Smooth muscle cell (in vitro differentiated cells): ENCODE data around the gene MCM9. TPM values are rescaled to one million over a fixed set of nuclear protein-coding genes. Genes with fewer than 3 reads are reported as not detected.

ENCODE experiments used
- DNase-seq: peaks from one replicate; lab custom pipeline; 2025; ENCODE audit not compliant: unreplicated experiment; lab: John Stamatoyannopoulos, UW
- H2AFZ ChIP-seq: fragments of 200-600 bp; sonication (generic); 2 replicates; pipeline ENCODE4 v1.6.0; 2016; ENCODE audit warnings: antibody characterized with exemption, low read depth, mild to moderate bottlenecking
- H3F3A ChIP-seq: fragments of 200-600 bp; sonication (generic); 2 replicates; pipeline ENCODE4 v1.6.0; 2017; ENCODE audit warnings: antibody characterized with exemption, low read depth
- H3K27ac ChIP-seq: fragments of 200-600 bp; sonication (generic); 2 replicates; pipeline ENCODE4 v1.5.1; 2016; ENCODE audit warnings: low read depth, mild to moderate bottlenecking
- H3K27me3 ChIP-seq: fragments of 200-600 bp; sonication (generic); 2 replicates; pipeline ENCODE4 v1.6.1; 2016; ENCODE audit warnings: low read depth, mild to moderate bottlenecking
- H3K36me3 ChIP-seq: fragments of 200-600 bp; sonication (generic); 2 replicates; pipeline ENCODE4 v1.5.1; 2016; ENCODE audit warnings: low read depth
- H3K4me1 ChIP-seq: fragments of 200-600 bp; sonication (generic); 2 replicates; pipeline ENCODE4 v1.5.1; 2016; ENCODE audit warnings: low read depth
- H3K4me2 ChIP-seq: fragments of 200-600 bp; sonication (generic); 2 replicates; pipeline ENCODE4 v1.6.0; 2016; ENCODE audit warnings: mild to moderate bottlenecking
- H3K4me3 ChIP-seq: fragments of 200-600 bp; sonication (generic); 2 replicates; pipeline ENCODE4 v1.5.1; 2016; ENCODE audit warnings: mild to moderate bottlenecking
- H3K79me2 ChIP-seq: fragments of 200-600 bp; sonication (generic); 2 replicates; pipeline ENCODE4 v1.6.0; 2016; ENCODE audit warnings: low read depth, mild to moderate bottlenecking
- H3K9ac ChIP-seq: fragments of 200-600 bp; sonication (generic); 2 replicates; pipeline ENCODE4 v1.6.0; 2016; ENCODE audit warnings: low read depth
- H3K9me3 ChIP-seq: fragments of 200-600 bp; sonication (generic); replicated peaks from 2 replicates; pipeline ENCODE4 v1.5.1; 2016; ENCODE audit warnings: low read depth
- H4K20me1 ChIP-seq: fragments of 200-600 bp; sonication (generic); 2 replicates; pipeline ENCODE4 v1.6.0; 2016; ENCODE audit warnings: low read depth
- WGBS: methylation state at CpG from one replicate; pipeline ENCODE4 v1.1.7; 2016; ENCODE audit warnings: low lambda C conversion rate; 5-methylcytosine and 5-hydroxymethylcytosine counted together
- polyA plus RNA-seq: library from polyadenylated mRNA; unstranded; fragments of >200 nt; fragmentation: Nextera tagmentation; extraction: Ambion mirVana; gene quantifications from 2 replicates; pipeline ENCODE4 v1.2.1, GENCODE V29; 2016
- total RNA-seq: library from RNA; depleted of rRNA; stranded (reverse); fragments of >200 nt; gene quantifications from 2 replicates; pipeline ENCODE4 v1.2.3, GENCODE V29; 2014
- TF ChIP-seq, protein P1 (sequence below): fragments of 200-600 bp; sonication (generic); IDR thresholded peaks from 2 replicates; pipeline ENCODE4 v1.5.1; 2017; ENCODE audit warnings: borderline replicate concordance, mild to moderate bottlenecking, antibody characterized with exemption; ENCODE audit not compliant: insufficient read depth, poor library complexity, severe bottlenecking

The MCM9 gene
- total and polyA plus RNA-seq, 2 experiments from 2014 or later = 3.8 to 7.8 TPM

DNA sequence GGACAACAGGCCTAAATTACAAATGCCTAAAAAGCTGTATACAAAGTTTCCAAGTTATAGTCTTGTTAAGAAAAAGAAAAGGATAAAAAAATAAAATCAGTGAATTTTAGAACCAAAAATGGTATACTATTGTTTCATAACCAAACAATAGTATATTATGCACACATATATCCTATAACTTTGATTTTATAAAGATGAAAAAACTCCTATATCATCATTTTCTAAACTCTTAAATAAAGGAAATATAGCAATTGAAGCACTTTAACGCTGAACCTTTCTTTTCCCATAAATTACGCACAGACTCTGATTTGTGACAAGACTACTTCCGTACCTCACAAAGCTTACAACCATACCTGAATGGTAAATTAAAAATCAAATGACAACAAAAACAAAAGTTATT is 35.9 kb upstream of the MCM9 start:
- WGBS = 98% methylated on average over 3 of the region's 3 CpGs
- no peak overlapping the region for H3K27ac ChIP-seq
- TF ChIP-seq, protein P1, sequence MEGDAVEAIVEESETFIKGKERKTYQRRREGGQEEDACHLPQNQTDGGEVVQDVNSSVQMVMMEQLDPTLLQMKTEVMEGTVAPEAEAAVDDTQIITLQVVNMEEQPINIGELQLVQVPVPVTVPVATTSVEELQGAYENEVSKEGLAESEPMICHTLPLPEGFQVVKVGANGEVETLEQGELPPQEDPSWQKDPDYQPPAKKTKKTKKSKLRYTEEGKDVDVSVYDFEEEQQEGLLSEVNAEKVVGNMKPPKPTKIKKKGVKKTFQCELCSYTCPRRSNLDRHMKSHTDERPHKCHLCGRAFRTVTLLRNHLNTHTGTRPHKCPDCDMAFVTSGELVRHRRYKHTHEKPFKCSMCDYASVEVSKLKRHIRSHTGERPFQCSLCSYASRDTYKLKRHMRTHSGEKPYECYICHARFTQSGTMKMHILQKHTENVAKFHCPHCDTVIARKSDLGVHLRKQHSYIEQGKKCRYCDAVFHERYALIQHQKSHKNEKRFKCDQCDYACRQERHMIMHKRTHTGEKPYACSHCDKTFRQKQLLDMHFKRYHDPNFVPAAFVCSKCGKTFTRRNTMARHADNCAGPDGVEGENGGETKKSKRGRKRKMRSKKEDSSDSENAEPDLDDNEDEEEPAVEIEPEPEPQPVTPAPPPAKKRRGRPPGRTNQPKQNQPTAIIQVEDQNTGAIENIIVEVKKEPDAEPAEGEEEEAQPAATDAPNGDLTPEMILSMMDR = no peak
- no peak for DNase-seq
- H3K9ac ChIP-seq = no peak overlapping the region
- H3K4me2 ChIP-seq = no peak overlapping the region
- H3K36me3 ChIP-seq = no peaks in the 10 kb centered on the region
- no peak overlapping the region for H3K4me3 ChIP-seq
- H3K9me3 ChIP-seq = no peaks in the 10 kb centered on the region
- no peak overlapping the region for H2AFZ ChIP-seq
- no peaks in the 10 kb centered on the region for H3K79me2 ChIP-seq
- H3K27me3 ChIP-seq = no peaks in the 10 kb centered on the region
- no peaks in the 10 kb centered on the region for H3F3A ChIP-seq
- no peaks in the 10 kb centered on the region for H3K4me1 ChIP-seq
- H4K20me1 ChIP-seq = no peaks in the 10 kb centered on the region

- 48% methylated on average over 2 of the region's 2 CpGs for WGBS
- no peak for DNase-seq
- H2AFZ ChIP-seq = no peak overlapping the region
Observed at GRCh38 chr6:118968416-118968815, 33.5 kb upstream of the MCM9 start.

GRCh38 chr6:118967239-118967638 is 32.3 kb upstream of the MCM9 start:
- TF ChIP-seq, protein P1 = no peak
- H3K4me2 ChIP-seq = no peak overlapping the region
- H2AFZ ChIP-seq = no peak overlapping the region
- no peaks in the 10 kb centered on the region for H3K4me1 ChIP-seq
- H3K4me3 ChIP-seq = no peak overlapping the region
- H3K27me3 ChIP-seq = no peaks in the 10 kb centered on the region
- no peaks in the 10 kb centered on the region for H3K36me3 ChIP-seq
- no peaks in the 10 kb centered on the region for H4K20me1 ChIP-seq
- no peaks in the 10 kb centered on the region for H3K79me2 ChIP-seq
- H3K9ac ChIP-seq = no peak overlapping the region
- H3F3A ChIP-seq = no peaks in the 10 kb centered on the region
- no peak overlapping the region for H3K27ac ChIP-seq
- H3K9me3 ChIP-seq = no peaks in the 10 kb centered on the region
- no peak for DNase-seq
- WGBS = 94% methylated on average over 2 of the region's 2 CpGs

More at GRCh38 chr6:118968416-118968815, 33.5 kb upstream of the MCM9 start:
- TF ChIP-seq, protein P1 = peak; percentile 48
- Histone ChIP-seq H3K9me3 (no peaks in the 10 kb centered on the region), H3K79me2 (no peaks in the 10 kb centered on the region), H3K4me1 (no peaks in the 10 kb centered on the region), H3F3A (no peaks in the 10 kb centered on the region), H3K4me3 (no peak overlapping the region), H4K20me1 (no peaks in the 10 kb centered on the region), H3K27ac (no peak overlapping the region), H3K36me3 (no peaks in the 10 kb centered on the region), H3K27me3 (no peaks in the 10 kb centered on the region), H3K9ac (no peak overlapping the region), H3K4me2 (no peak overlapping the region)

DNA sequence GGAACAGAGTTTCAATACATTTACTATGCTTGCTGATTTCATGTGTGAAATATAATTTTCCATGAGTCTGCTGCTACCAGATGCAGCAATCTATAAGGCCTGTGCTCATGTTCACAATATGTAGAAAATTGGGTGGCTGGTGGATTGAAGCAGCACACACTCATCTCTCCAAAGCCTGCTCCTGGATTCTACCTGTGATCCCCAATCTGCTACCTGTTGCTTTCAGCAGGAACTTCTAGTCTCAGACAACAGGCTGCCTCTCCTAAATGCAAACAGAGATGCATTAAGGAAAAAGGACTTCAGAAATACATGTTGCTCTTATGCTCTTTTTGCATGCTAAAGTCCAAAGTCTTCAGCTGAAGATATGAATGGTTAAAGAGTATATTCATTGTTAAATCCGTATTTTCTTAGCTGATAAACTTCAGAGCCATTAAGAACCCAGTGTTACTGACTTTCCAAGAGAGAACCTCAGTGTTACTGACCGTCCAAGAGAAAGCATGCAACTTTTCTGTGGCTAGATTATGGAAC is 30.9 kb upstream of the MCM9 start:
- no peaks in the 10 kb centered on the region for H3K36me3 ChIP-seq
- no peak overlapping the region for H3K4me3 ChIP-seq
- no peak overlapping the region for H3K4me2 ChIP-seq
- H3K9me3 ChIP-seq = no peaks in the 10 kb centered on the region
- H3K9ac ChIP-seq = no peak overlapping the region
- no peak overlapping the region for H3K27ac ChIP-seq
- DNase-seq = no peak
- no peaks in the 10 kb centered on the region for H3K79me2 ChIP-seq
- H3K27me3 ChIP-seq = no peaks in the 10 kb centered on the region
- TF ChIP-seq, protein P1 = no peak
- H2AFZ ChIP-seq = no peak overlapping the region
- H4K20me1 ChIP-seq = no peaks in the 10 kb centered on the region
- H3K4me1 ChIP-seq = peaks cover 6% of the 10 kb centered on the region
- WGBS = 83% methylated on average over 2 of the region's 2 CpGs
- H3F3A ChIP-seq = no peaks in the 10 kb centered on the region
